ENCODE data around the gene TCP11L2. TPM values are rescaled to one million over a fixed set of nuclear protein-coding genes. Genes with fewer than 3 reads are reported as not detected.
"Not testable (repeated sequence)": the region's sequence is repeated elsewhere in the genome, so short reads cannot be mapped to it uniquely, and the experiment has no call there.

TCP11L2 gene
- total RNA-seq, 1 donor from 2014 or later: 8.9 TPM

DNA sequence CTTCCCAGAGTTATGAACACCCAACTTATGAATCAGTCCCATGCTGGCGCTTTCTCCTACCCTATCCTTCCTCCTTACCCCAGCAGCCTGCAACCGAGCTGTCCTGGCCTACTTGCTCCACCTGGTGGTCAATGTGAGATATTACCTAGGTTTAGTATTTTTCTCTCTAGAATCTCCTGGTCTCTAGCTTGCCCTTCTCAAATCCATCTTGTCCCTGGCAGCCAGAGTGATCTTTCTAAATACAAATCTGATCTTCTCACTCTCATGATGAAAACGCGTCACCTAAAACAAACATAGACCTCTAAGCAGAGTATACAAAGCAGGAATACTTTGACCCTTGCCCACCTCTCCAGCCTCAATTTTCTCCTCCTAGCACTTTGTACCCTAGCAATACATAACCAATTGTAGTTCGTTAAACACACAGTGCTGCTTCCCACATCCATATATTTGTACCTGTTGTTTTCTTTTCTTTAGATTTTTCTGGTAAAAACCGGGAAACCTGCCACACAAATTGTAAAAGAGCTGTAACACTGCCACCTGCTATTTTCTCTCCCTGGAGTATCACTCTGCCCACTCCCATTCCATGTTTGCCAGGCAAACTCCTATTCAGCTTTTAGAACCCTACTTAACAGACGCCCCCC is 20.0 kb upstream of the TCP11L2 start:
- DNase-seq (ENCODE audit: low spot score) (peak; percentile 69), ATAC-seq (peak; percentile 97)

DNA sequence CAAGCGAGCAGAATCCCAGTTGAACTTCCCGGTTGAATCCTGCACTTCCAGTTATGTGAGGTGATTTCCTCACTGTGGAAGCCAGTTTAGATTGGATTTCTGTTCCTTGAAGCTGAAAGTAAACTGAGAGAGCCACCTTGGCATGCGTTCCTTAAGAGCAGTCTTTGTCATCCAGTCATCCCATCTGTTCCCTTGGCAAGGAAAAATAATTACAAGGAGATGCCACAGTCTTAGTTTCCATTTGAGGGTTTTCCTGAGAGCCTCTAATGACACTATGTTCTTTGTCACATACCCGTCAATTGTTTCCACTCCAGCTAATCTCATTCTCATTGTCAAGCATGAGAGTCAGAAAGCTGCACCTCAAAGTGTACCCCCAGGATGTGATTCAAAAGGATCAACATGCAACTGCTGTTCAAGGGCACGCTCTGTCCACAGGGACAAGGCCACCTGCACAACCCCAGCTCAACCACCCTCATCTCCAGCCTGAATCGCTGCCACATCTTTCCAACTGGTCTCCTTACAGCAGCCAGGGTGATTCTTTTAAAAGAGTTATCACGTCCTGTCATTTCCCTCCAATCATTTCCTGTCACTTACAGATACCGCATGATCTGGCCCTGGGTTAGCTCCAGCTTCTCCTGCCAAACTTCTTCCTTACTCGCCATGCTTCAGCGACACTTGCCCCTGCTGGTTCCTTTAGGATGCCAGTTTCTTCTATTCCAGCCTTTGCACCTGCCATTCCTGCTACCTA is 18.0 kb upstream of the TCP11L2 start:
- ATAC-seq: no peak
- no peak for DNase-seq (ENCODE audit: low spot score)

DNA sequence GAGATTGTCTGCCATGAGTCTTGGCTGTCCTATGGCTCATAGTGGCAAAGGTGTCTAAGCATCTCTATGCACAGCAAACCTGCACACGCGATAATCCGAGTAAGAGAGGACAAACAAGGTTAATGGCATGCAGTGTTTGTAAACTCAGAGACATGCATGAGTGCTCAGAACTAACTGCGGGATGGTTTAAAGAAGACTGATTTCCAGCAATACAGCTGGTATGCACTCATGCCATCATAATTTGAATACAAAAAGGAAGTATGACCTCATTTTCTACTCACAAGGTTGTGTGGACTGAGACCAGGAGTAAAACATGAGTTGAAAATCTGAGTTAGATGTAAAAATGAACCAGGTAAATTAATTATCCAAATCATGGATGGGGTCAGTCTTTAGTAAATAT is 16.6 kb upstream of the TCP11L2 start:
- DNase-seq (ENCODE audit: low spot score): no peak
- ATAC-seq: no peak

DNA sequence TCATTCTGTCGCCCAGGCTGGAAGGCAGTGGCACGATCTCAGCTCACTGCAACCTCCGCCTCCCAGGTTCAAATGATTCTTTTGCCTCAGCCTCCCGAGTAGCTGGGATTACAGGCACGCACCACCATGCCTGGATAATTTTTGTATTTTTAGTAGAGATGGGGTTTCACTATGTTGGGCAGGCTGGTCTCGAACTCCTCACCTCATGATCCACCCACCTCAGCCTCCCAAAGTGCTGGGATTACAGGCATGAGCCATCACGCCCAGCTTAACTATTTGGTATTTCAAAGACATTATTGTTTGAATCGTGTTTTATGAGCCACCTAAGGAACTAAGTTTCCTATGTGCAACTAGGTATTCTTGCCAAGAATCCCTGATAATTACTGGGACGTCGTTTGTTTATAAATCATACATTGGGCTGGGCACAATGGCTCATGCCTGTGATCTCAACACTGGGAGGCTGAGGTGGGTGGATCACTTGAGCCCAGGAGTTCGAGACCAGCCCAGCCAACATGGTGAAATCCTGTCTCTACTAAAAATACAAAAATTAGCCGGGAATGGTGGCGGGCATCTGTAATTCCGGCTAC is 15.9 kb upstream of the TCP11L2 start:
- not testable (repeated sequence) for ATAC-seq; DNase-seq (ENCODE audit: low spot score)

DNA sequence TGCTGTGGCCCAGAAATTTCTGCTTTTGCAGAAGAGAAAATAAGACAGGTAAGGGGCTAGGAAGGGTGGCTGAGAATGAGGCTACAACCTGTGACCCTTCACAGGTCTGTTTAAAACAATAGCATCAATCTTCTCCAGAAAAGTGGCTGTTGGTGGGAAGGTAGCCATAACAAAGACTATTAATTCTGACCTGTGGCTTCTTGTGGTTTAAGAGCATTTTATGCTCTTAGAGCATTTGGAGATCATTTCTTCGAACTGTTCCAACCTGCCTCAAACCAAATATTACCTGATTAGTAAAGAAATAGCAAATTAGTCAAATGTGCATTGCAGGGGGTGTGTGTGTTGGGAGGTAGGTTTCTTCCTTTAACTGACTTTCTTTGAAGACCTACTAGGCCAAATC is 15.2 kb upstream of the TCP11L2 start:
- ATAC-seq: no peak
- no peak for DNase-seq (ENCODE audit: low spot score)

DNA sequence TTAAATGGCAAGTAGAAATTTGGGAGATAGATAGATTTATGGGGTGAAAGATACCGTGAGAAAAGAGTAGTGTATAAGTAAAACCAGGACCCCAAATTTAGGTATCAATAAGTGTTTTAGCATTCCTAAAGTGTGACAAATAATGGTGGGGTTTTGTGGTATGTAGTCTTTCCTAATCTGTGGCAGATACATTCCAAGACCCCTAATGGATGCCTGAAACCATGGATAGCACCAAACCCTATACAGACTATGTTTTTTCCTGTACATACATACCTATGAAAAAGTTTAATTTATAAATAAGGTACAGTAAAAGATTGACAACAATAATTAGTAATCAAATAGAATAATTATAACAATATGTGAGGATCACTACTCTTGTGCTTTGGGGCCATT is 14.4 kb upstream of the TCP11L2 start:
- DNase-seq (ENCODE audit: low spot score) (no peak), ATAC-seq (no peak)

DNA sequence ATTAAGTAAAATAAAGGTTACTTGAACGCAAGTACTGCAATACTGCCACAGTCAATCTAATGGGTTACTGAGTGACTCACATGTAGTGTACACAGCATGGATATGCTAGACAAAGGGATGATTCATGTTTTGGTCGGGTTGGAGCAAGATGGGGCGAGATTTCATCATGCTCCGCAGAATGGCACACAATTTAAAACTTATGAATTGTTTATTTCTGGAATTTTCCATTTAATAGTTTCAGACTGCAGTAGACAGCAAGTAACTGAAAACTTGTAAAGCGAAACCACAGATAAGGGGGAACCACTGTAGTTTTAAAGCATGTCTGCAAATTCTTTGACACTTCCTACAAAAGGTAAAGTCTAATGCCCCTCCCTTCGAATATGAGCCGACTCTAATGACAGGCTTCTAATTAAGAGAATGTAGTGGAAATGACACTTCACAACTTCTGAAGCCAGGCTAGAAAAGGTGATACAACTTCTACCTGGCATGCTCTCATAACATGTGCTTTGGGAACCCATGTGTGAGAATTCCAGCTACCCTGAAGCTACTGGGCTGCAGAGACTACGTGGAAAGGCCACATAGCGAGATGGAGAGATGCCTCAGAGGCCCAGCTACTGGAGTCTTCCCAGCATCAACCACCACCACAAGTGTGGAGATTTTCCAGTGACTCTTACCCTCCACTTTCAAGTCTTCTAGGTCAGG is 13.9 kb upstream of the TCP11L2 start:
- DNase-seq (ENCODE audit: low spot score) (no peak), ATAC-seq (no peak)

DNA sequence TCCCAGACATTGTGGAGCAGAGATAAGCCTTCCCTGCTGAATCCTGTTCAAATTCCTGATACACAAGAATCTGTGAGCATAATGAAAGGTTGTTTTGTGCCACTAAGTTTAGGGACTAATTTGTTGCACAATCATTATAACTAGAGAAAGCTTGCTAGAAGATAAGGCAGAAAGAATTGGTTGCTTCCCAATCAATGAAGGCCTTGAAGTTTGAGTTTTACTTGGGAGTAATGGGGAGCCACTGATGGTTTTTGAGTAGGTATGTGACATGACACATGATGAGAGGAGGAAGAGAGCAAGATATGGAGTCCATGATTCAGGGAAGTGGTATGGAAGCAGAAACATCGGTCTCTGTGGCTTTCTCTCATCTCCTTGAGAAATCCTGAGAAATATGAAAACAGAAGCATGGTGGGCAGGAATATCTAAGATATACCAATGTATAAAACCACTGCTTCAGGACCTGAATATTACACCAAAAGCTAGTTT is 13.3 kb upstream of the TCP11L2 start:
- no peak for ATAC-seq
- DNase-seq (ENCODE audit: low spot score): no peak

DNA sequence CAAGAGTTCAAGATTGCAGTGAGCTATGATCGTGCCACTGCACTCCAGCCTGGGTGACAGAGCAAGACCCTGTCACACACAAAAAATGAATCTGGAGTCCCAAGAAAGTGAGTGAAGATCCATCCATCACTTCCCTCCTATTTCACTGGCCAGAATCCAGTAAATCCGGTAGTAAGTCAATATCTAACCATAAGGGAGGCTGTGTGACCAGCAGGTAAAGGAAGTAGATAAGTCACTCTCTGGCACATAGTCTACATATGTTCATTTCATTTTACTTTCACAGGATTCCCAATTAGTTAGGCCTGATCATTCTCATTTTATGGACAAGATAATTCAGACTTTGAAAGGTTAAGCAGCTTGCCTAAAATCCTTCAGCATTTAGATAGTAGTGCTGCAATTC is 11.9 kb upstream of the TCP11L2 start:
- ATAC-seq: no peak

DNA sequence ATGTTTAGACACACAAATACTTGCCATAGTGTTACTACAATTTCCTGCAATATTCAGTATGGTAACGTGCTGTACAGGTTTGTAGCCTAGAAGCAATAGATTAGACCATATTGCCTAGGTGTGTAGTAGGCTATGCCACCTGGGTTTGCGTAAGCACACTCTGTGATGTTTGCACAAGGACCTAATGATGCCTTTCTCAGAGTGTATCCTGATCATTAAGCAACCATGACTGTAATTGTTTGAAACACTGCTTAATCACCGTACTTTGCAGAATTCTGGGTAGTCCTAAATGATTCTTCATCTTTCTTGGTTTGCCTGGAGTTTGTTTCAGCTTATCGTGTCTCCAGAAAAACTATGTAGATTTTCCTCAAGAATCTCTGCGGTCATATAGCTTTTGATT is 11.2 kb upstream of the TCP11L2 start:
- DNase-seq (ENCODE audit: low spot score) (no peak), ATAC-seq (no peak)

More for the DNA sequence above, 11.9 kb upstream of the TCP11L2 start:
- no peak for DNase-seq (ENCODE audit: low spot score)

DNA sequence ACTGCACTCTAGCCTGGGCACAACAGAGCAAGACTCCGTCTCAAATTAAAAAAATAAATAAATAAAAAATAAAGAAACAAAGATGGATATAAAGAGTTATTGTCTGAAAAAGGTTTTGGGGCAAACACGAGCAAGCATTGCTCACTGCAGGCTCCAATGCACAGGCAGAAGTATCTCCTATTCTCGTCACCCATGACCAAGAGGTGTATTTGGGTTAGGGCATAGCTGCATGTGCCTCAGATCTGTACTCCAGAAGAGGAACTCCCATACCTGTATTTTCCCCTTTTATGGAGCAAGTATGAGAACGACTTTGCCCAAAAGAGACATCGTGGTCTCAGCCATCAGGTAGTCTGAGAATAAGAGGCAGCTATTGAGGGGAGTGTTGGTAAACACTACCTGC is 10.2 kb upstream of the TCP11L2 start:
- ATAC-seq: no peak

DNA sequence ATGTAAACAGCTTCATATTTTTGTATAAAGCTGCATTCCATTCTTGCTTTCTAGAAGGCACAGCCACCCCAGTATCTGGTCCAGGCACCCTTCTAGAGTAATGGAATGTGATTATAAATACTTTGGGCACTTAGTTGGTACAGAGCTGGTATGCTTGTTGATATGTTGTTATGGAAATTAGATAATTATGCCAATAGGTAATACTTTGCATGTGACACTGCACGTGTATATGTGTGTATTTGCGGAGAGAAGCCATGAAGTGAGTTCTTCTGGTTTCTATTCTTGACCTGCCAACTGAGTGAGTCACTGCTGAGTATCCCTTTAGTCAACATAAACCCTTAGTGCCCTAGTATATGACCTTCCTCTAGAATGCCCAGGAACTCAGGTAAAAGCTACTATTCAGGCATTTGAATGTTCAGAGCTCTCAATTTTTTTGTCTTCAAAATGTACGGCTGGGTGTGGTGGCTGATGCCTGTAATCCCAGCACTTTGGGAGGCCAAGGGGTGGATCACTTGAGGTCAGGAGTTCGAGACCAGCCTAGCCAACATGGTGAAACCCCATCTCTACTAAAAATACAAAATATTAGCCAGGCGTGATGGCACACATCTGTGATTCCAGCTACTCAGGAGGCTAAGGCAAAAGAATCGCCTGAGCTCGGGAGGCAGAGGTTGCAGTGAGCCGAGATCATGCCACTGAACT is 6.2 kb upstream of the TCP11L2 start:
- no peak for ATAC-seq

More for the DNA sequence above, 10.2 kb upstream of the TCP11L2 start:
- DNase-seq (ENCODE audit: low spot score): no peak

DNA sequence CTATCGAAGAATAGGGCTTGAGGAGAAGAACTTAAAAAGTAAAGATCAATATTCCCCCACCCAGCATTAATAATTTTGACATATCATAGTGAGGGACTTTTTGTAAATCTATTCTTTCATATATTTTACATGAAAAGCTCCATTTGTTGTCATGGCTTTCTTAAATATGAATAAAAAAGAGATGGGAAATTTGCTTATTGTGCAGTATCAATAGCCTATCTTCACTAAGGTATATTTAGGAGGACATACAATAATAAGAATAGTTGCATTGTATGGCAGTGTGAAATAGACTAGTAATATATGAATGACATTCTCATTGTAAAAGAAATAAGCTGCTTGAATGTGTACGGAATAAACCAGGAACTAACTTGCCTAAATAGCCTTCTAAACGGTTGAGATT is 5.5 kb upstream of the TCP11L2 start:
- ATAC-seq (no peak), DNase-seq (ENCODE audit: low spot score) (no peak)

More for the DNA sequence above, 6.2 kb upstream of the TCP11L2 start:
- DNase-seq (ENCODE audit: low spot score): no peak

DNA sequence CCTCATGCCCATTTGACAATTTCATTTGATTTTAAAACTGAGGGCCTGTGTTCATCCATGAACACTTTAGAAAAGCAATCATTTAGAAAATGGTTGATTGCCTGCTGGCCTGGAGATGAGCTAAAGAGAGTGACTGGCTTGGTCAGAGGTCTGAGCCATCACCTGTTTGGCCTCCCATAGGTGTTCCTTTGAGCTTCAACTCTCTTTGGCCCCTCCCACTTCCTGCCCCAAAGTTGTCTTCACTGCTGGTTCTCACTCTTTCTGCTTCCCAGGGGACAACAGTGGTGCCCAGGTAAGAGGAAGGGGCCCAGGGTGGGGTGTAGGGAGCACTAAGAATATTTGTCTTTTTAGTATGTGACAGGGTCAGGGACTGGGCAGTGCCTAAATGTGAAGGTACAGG is 4.9 kb upstream of the TCP11L2 start:
- DNase-seq (ENCODE audit: low spot score) (no peak), ATAC-seq (no peak)

DNA sequence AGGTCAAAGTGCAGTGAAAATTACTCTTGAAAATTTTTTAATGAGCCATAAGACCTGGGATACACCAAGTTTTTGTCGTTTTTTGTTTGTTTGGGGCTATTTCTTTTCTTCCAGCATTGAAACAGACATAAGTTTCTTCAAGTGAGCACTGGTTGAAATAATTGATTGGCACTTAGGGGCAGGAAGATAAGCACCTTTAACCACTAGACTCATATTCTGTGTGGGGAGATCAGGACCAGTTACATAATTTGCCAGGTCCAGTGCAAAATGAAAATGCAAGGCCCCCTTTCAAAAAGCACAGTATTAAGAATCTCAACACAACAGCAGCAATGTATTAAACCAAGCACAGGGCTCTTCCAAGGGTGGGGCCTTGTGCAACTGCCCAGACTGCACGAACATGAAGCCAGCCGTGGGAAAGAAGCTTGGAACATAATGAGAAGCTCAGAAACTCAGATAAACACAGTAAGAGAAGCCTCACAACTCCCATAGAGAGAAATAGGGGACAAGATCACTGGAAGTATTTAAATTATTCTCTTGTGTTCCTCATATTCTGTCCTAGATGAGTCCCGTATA is 3.2 kb upstream of the TCP11L2 start:
- DNase-seq (ENCODE audit: low spot score) (no peak), ATAC-seq (no peak)

DNA sequence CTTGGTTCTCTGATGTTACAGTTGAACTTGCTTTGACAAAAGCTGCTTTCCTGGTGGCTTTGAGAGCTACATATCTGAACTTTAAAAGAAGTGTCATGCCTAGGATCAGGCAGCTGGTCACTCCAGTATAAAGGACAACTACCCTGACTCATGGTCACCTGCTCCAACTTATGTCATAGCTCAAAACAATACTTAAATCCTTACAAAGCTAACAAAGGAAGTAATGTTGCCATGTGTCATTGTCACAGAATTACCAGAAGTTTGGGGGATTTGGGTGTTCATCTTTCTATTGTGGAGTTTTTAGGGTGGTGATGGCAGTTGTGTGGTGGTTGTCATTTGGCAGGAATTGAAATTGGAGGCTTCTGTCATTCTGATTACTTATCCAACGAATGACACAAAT is 1.8 kb upstream of the TCP11L2 start:
- ATAC-seq (no peak), DNase-seq (ENCODE audit: low spot score) (no peak)

DNA sequence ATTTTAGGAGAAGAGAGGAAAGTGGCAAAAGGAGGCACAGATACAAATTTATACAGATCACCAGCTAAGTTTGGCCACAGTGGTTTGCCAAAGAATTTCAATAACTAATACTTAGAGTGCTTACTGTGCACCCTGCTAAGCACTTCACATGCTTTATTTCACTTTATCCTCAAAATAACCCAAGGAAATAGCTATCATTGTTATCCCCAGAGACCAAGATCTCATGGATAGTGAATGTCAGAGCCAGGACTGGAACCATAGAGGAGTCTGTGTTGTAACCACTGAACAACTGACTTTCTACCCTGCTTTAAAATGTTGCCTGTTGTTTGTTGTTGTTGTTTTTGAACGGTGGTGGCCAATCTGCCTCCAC is 1.3 kb upstream of the TCP11L2 start:
- DNase-seq (ENCODE audit: low spot score) (no peak), ATAC-seq (no peak)

DNA sequence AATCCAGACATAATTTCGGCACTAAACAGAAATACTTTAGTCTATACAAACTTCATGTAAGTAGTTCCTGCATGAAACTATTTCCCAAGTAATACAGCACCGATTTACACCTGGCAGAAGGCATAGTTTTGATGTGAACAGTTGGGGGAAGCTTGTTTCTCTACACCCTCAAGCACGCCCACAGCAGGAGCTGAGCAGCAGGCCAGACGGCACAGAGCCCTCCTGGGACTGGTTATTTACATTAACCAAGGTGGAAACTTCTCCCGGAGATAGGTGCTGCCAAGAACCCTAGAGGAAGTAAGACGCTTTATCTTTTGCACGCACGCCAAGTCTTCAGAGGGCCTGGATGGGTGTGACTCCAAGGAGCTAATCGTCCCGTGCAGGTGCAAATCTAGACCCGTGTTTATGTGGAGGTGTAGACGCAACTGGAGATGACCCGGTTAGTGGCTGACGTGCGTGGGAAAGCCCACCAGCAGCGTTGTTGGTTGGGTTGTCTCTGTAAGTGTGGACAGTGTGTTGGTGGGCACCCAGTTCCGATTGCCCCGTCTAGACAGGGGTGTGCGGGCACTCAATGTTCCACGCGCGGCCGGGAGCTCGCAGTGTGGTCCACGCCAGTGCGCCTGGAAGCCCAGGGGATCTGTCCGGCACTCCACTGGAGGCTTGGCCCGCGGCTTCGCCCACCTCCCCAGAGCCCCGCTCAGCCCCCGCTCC is 767 bp upstream of the TCP11L2 start:
- ATAC-seq (peak; percentile 33), DNase-seq (ENCODE audit: low spot score) (peak; percentile 60)

DNA sequence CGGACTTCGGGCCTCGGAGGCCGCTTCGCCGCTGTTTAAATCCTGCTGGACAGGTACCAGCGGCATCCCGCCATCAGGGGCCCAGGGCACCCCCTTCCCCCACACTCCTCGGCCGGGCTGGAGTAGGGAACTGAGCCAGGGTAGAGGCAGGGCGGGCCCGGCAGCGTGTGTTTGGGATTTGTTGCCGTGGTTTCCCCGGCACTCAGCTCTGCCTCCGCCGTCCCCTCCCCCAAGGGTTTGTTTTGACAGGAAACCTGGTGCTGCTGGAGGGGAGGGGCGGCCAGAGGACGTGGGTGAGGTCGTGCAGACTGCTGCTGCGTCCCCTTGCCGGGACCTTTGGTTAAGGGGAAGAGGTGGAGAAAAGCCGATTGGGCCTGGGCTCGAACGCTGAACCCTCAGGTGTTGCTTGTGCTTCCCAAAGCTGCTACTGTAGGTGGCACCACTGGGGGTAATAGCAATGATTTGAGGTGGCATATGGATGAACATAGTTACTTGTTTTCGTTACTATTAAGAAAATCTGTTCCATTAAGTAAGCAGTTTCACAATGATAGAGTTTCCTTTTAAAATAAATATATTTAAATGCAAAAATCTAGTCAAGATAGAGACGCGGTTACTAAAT is 778 bp downstream of the TCP11L2 start:
- peak; percentile 73 for ATAC-seq
- DNase-seq (ENCODE audit: low spot score): peak; percentile 84

Measured in left lobe of liver (tissue), 2 donors.